Measurements from ENCODE around the gene TTC8. TPM values are rescaled to one million over a fixed set of nuclear protein-coding genes. Genes with fewer than 3 reads are reported as not detected.
A peak's percentile ranks its signal among the peaks of the same experiment; 100 is the strongest.
"Not testable (repeated sequence)": the region's sequence is repeated elsewhere in the genome, so short reads cannot be mapped to it uniquely, and the experiment has no call there.

TTC8 gene
- total RNA-seq, 1 experiment from 2014 or later = 14.1 TPM

- no peaks in the 10 kb centered on the region for H3K36me3 ChIP-seq (replicated peaks; ENCODE audit: control insufficient read depth, insufficient read depth, low read length)
- DNase-seq = no peak
- H3K27me3 ChIP-seq (ENCODE audit: control insufficient read depth, insufficient read depth, low read length) = no peaks in the 10 kb centered on the region; the same call in 1 of the 2 replicates
- no peak overlapping the region for H3K4me3 ChIP-seq (ENCODE audit: insufficient read depth, low read depth, low read length)
Measured at GRCh38 chr14:88804477-88804876, 20.0 kb upstream of the TTC8 start.

- H3K36me3 ChIP-seq (replicated peaks; ENCODE audit: control insufficient read depth, insufficient read depth, low read length) = no peaks in the 10 kb centered on the region
- H3K27me3 ChIP-seq (ENCODE audit: control insufficient read depth, insufficient read depth, low read length) = no peaks in the 10 kb centered on the region
- H3K4me3 ChIP-seq (ENCODE audit: insufficient read depth, low read depth, low read length) = no peak overlapping the region
- DNase-seq = no peak
Measured at GRCh38 chr14:88808359-88808758, 16.1 kb upstream of the TTC8 start.

DNA sequence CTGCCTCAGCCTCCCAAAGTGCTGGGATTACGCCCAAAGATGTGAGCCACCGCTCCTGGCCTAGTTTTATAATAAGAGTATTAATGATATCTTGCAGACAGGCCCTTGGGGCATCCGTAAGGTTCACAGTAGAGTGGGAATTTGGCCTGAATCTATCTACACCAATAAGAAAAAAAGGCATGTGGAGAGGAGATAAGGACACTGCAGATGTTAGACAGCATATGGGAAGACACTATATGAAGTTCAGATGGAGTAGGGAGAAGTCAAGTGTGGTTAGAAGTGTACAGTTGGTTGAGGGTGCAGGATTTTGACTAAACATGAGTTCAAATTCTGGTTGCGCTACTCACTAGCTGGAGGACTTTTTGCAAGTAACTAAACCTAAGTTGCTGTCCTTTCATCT lies 8.5 kb upstream of the TTC8 start:
- Histone ChIP-seq H3K36me3 (replicated peaks; ENCODE audit: control insufficient read depth, insufficient read depth, low read length) (no peaks in the 10 kb centered on the region), H3K4me3 (ENCODE audit: insufficient read depth, low read depth, low read length) (no peak overlapping the region), H3K27me3 (ENCODE audit: control insufficient read depth, insufficient read depth, low read length) (no peaks in the 10 kb centered on the region; the same call in 1 of the 2 replicates)
- no peak for DNase-seq

DNA sequence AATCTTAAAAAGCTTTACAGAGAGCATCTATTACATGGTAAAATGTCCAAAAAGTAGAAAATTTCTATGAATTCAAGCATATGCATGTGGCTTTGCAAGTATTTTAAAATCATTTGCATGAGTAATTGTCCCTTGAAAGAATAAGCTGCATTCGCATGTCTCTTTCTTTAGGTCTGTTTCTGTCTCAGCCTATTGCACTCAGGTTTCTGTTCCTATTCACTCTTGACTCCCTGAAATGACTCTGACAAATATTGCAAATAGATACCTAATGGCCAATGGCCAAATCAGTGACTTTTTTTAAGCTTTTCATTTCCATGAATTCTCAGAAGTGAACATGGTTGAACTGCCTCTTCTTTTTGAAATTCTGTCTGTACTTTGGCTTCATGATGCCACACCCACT lies 6.4 kb upstream of the TTC8 start:
- DNase-seq = no peak
- H3K27me3 ChIP-seq (ENCODE audit: control insufficient read depth, insufficient read depth, low read length) = no peaks in the 10 kb centered on the region; the same call in 1 of the 2 replicates
- no peak overlapping the region for H3K4me3 ChIP-seq (ENCODE audit: insufficient read depth, low read depth, low read length)
- H3K36me3 ChIP-seq (replicated peaks; ENCODE audit: control insufficient read depth, insufficient read depth, low read length) = no peaks in the 10 kb centered on the region

DNA sequence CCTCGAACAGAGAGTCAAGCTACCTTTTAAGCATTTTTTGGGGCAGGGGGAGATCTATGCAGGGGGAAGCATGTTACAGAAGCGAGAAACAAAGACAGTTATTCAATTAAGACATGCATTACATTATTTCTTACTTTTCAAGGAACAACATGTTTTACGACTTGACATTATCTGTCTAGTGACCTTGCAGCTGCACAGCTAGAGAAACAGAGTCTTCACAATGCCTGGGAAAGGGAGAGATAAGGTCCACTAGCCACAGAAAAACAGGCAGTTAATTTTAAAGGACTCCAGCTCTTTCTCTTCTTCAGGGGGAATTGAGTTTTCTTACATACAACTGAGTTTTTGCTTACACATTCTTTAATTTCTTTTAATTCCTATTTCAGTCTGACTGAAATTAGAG lies 4.8 kb upstream of the TTC8 start:
- H3K4me3 ChIP-seq (ENCODE audit: insufficient read depth, low read depth, low read length); H3K36me3 ChIP-seq (replicated peaks; ENCODE audit: control insufficient read depth, insufficient read depth, low read length); H3K27me3 ChIP-seq (ENCODE audit: control insufficient read depth, insufficient read depth, low read length); DNase-seq: not testable (repeated sequence)

GRCh38 chr14:88821378-88821777 lies 3.1 kb upstream of the TTC8 start:
- H3K27me3 ChIP-seq (ENCODE audit: control insufficient read depth, insufficient read depth, low read length) = no peaks in the 10 kb centered on the region; the same call in 1 of the 2 replicates
- no peak for DNase-seq
- H3K36me3 ChIP-seq (replicated peaks; ENCODE audit: control insufficient read depth, insufficient read depth, low read length) = no peaks in the 10 kb centered on the region
- no peak overlapping the region for H3K4me3 ChIP-seq (ENCODE audit: insufficient read depth, low read depth, low read length)

DNA sequence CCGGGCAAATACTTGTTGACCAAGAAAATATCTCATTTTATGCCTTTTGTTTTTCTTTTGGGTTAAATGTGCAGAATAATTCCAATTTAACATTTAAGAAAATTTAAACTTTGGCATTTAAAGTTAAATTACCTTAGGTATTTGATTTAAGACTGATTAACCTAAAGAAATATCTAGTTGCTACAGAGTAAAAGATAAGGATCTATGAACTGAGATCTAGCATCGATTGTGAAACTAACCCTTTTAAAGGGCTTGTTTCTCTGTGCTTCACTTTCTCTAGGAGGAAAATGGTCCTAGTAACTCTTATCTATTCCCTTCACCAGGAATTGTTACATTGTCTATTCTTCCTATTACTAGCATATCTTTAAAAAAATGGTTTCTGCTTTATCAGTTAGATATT lies 2.6 kb upstream of the TTC8 start:
- Histone ChIP-seq H3K27me3 (ENCODE audit: control insufficient read depth, insufficient read depth, low read length) (no peaks in the 10 kb centered on the region; the same call in 1 of the 2 replicates), H3K4me3 (ENCODE audit: insufficient read depth, low read depth, low read length) (no peak overlapping the region), H3K36me3 (replicated peaks; ENCODE audit: control insufficient read depth, insufficient read depth, low read length) (no peaks in the 10 kb centered on the region)
- DNase-seq = no peak

DNA sequence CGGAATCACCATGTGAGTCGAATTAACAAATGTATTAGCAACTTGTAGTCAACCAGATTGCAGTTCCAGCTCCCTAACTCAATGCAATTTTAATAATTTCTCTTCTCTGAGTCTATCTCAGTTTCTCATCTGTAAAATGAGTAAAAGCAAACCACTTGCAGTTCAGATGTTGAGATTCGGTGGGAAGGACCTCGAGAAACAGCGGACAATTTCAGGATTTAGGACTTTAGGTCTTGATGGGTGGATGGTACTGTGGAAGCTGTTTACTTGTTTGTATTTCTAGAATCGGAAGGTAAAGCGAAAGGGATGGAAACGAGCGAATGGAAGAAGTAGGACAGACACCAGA lies 510 bp upstream of the TTC8 start:
- Histone ChIP-seq H3K36me3 (replicated peaks; ENCODE audit: control insufficient read depth, insufficient read depth, low read length) (no peaks in the 10 kb centered on the region), H3K27me3 (ENCODE audit: control insufficient read depth, insufficient read depth, low read length) (no peaks in the 10 kb centered on the region; the same call in 1 of the 2 replicates), H3K4me3 (ENCODE audit: insufficient read depth, low read depth, low read length) (peak overlapping the region; percentile 81)
- DNase-seq = no peak

DNA sequence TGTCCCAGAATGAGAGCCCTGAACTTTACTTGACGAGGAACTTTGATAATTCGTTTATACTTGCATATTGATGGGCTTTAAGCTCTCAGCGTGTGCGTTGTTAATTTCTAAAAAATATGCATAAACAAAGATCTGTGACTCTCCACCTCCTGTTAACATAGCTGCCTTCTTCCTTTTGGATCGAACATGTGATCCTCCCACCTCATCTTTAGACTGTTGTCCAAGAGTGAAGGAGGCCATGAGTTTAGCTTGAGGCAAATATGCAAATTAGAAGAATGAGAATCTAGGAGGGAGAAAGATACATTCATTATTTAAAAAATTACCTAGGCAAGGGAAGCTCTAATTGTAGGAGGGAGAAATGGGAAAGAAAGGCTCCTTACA lies 617 bp downstream of the TTC8 start:
- Histone ChIP-seq H3K27me3 (ENCODE audit: control insufficient read depth, insufficient read depth, low read length) (no peaks in the 10 kb centered on the region), H3K4me3 (ENCODE audit: insufficient read depth, low read depth, low read length) (peak overlapping the region; percentile 81), H3K36me3 (replicated peaks; ENCODE audit: control insufficient read depth, insufficient read depth, low read length) (no peaks in the 10 kb centered on the region)
- DNase-seq = peak; percentile 12

DNA sequence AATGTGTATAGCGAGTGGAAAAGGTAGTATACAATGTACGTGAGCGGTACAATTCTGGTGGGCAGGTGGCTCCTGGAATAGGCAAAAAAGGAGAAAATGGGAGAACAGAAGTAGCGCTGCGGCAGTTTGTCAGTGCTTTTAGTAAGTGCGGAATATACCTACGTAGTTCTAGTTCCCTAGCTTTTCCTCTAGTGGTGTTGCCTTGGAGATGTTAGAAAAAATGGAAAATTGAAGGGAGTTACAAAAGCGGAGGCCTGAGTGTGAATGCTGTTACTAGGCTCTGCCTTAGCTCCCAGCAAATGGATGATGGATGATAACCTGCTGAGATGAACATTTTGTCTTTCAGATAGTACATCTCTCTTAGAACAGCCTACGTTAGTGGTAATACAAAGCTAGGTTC lies 1.1 kb downstream of the TTC8 start:
- peak; percentile 10 for DNase-seq
- Histone ChIP-seq H3K4me3 (ENCODE audit: insufficient read depth, low read depth, low read length) (peak overlapping the region; percentile 81; the same call in 1 of the 2 replicates), H3K27me3 (ENCODE audit: control insufficient read depth, insufficient read depth, low read length) (no peaks in the 10 kb centered on the region), H3K36me3 (replicated peaks; ENCODE audit: control insufficient read depth, insufficient read depth, low read length) (no peaks in the 10 kb centered on the region)

DNA sequence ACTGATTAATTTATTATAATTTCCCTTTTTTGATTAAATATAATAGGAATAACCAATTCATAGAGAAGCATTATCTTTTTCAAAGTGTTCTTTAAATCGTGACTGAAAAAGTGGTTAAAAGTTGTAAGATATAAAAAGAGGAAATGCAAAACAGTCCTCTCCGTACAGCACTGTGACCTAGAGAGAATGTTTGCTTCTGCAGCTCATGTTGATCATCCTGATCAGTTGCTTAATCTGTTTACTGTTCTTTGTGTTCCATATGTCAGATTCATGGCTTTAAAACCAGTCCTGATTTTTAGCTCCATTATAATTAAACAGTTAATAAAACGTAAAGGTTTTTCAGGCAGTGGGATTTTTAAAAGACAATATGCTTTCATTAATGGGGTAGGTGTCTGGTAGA lies 4.7 kb downstream of the TTC8 start:
- Histone ChIP-seq H3K36me3 (replicated peaks; ENCODE audit: control insufficient read depth, insufficient read depth, low read length) (no peaks in the 10 kb centered on the region), H3K4me3 (ENCODE audit: insufficient read depth, low read depth, low read length) (no peak overlapping the region), H3K27me3 (ENCODE audit: control insufficient read depth, insufficient read depth, low read length) (no peaks in the 10 kb centered on the region)
- no peak for DNase-seq

GRCh38 chr14:88829685-88830302 lies 5.3 kb downstream of the TTC8 start:
- Histone ChIP-seq H3K27me3 (ENCODE audit: control insufficient read depth, insufficient read depth, low read length) (no peaks in the 10 kb centered on the region), H3K36me3 (replicated peaks; ENCODE audit: control insufficient read depth, insufficient read depth, low read length) (no peaks in the 10 kb centered on the region), H3K4me3 (ENCODE audit: insufficient read depth, low read depth, low read length) (no peak overlapping the region)
- no peak for DNase-seq

GRCh38 chr14:88831284-88831683 lies 6.8 kb downstream of the TTC8 start:
- DNase-seq = no peak
- H3K4me3 ChIP-seq (ENCODE audit: insufficient read depth, low read depth, low read length) = no peak overlapping the region

GRCh38 chr14:88834883-88835431 lies 10.5 kb downstream of the TTC8 start:
- no peak for DNase-seq
- Histone ChIP-seq H3K36me3 (replicated peaks; ENCODE audit: control insufficient read depth, insufficient read depth, low read length) (no peaks in the 10 kb centered on the region), H3K27me3 (ENCODE audit: control insufficient read depth, insufficient read depth, low read length) (no peaks in the 10 kb centered on the region), H3K4me3 (ENCODE audit: insufficient read depth, low read depth, low read length) (no peak overlapping the region)

More at GRCh38 chr14:88831284-88831683, 6.8 kb downstream of the TTC8 start:
- Histone ChIP-seq H3K36me3 (replicated peaks; ENCODE audit: control insufficient read depth, insufficient read depth, low read length) (no peaks in the 10 kb centered on the region), H3K27me3 (ENCODE audit: control insufficient read depth, insufficient read depth, low read length) (no peaks in the 10 kb centered on the region)

DNA sequence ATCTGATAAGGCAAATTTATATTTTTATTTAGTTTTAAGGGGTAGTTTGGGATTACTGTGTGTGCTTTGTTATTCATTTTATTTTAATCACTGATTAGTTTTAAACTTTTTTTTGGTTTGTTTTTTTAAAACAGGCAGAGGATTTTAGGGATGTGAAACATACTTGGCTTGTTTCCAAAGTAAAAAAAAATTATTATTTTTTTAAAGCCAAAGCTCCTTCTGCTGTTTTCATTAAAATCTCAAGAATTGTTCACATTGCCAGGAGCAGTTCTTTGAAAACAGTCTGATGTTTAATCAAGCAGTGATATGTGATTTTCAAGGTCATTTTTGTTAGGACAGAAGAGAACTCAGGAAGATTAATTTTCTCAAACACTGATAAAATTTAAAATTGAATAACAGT lies 11.2 kb downstream of the TTC8 start:
- H3K27me3 ChIP-seq (ENCODE audit: control insufficient read depth, insufficient read depth, low read length) = no peaks in the 10 kb centered on the region
- no peaks in the 10 kb centered on the region for H3K36me3 ChIP-seq (replicated peaks; ENCODE audit: control insufficient read depth, insufficient read depth, low read length)
- DNase-seq = no peak
- H3K4me3 ChIP-seq (ENCODE audit: insufficient read depth, low read depth, low read length) = no peak overlapping the region

GRCh38 chr14:88837495-88837894 lies 13.0 kb downstream of the TTC8 start:
- DNase-seq = no peak
- Histone ChIP-seq H3K27me3 (ENCODE audit: control insufficient read depth, insufficient read depth, low read length) (no peaks in the 10 kb centered on the region), H3K36me3 (replicated peaks; ENCODE audit: control insufficient read depth, insufficient read depth, low read length) (no peaks in the 10 kb centered on the region), H3K4me3 (ENCODE audit: insufficient read depth, low read depth, low read length) (no peak overlapping the region)

Measured in H7 (cell line).